Activated CD4-positive, alpha-beta T cell treated with anti-CD3 and anti-CD28 coated beads, Interleukin-10, Interleukin-2, amounts not matched to agents 100 ng/mL and 50 ng/mL, durations not matched to agents 16 hours and 8 hours (primary cell): ENCODE results near the gene DDR2.
A peak's percentile ranks its signal among the peaks of the same experiment; 100 is the strongest.
"Not testable (repeated sequence)": the region's sequence is repeated elsewhere in the genome, so short reads cannot be mapped to it uniquely, and the experiment has no call there.

Experiments used
- DNase-seq: peaks from one replicate; pipeline ENCODE4 v3.0.0-alpha.2; 2020

DDR2 gene

DNA sequence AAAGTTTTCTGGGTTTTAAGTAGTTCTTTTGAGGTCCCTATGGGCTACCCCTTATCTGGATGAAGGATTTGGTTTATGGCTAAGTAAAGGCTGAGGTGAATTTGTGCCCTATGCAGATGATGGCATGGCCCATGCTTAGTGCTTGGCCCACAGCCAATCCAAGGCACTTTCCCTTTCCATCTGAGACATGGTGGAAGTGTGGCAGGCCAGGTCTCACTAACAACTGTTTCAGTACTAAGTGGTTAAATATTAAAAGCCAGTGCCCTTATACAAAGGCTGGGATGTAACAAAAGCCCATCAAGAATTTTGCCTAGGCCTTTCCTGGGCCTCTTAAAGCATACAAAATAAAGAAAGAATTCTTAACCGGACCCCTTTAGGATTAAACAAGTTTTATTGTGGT lies 156.5 kb downstream of the DDR2 start:
- not testable (repeated sequence) for DNase-seq

DNA sequence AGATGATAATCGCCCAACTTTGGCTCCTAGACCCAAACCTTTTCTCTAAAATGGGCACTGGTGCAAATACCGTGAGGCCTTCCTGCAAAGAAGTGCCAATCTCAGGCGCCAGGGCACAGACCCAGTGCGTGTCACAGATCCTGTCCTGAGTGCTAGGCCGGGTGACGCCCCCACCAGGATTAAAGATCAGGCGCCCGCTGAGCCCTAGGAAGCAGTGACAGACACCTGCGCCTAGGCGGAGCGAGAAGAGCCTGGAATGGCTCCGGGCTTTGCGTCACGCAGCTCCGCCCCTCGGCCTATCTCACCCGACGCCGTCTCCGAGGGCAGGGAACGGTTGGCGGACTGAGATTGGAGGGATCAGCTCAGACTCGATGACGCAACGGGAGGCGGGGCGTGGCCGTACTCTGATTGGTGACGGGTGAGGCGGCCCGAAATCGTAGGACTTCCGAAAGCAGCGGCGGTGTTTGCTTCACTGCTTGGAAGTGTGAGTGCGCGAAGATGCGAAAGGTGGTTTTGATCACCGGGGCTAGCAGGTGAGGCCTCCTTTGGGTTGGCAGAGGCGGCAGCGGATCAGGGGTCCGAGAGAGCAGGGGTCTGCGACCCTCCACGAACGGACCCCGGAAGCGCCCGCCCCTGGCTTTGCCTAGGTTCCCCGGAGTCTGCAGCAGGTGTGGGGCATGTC lies 158.2 kb downstream of the DDR2 start, which contains the start of gene HSD17B7:
Gene HSD17B7, plus strand, starts transcription at position 400 of the 682 bp plus-strand sequence. Its CDS starts 99 bp downstream, at position 499.
- peak; percentile 88 for DNase-seq

DNA sequence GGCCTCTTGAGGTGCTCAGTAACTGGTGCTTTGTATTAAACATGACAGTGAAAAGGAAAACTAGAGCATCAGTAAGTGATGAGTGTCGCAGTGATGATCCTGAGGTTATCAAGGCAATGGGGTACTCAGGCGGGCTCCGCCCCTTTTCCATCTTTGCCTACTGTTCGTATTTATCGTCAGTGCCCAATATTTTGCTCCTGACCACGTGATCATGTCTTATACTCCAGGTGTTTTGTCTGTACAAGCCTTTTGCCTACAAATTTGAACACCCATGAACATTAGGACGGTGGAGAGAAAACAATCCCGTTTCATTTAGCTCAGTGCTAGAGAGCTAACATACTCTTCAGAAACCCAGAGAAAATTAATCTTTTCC lies 158.7 kb downstream of the DDR2 start:
- peak; percentile 16 for DNase-seq

DNA sequence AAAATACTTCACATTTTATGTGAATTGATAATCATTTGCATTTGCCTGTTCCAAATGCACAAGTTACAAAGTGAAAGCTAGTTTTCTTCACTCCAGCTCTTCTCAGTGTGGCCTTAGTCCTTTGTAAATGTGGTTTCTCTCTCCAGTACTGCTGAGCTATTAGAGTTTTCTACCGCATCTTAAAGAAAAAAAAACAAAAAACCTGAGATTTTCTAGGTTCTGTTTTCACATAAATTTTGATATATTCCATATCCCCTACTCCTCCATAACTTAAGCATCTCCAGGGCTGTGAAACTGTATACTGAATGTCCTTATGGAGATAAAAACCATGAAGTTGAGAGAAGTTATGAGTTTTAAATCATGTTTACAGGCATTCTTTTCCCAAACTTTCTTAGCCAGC lies 162.0 kb downstream of the DDR2 start:
- DNase-seq: not testable (repeated sequence)

DNA sequence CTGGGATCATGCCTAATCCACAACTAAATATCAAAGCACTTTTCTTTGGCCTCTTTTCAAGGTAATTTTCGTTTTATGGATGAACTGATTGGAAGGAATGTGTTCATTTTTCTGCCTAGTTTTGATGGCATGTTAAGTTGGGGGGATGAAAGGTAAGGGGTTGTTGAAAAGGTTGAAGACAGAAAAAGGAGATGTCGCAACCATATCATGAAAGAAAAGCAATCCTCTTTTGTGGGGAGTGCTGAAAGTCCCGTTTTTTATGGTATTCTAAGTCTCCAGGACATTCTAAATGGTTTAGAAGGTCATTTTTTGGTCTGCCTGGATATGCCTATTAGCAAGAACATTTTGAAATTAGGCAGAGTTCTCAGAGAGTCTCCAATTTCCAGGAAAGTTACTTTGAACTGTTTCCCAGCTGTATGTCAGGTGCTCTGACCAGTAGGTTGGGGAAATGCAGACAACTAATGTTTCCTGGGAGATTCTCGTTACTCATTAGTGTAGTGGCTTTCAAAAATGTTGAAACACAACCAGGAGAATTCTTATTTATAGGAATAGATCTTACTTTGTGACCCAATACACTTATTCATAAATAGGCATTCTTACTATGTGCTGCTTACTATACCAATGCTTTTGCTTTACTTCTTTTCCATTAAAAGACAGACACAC lies 164.5 kb downstream of the DDR2 start:
- DNase-seq: not testable (repeated sequence)

DNA sequence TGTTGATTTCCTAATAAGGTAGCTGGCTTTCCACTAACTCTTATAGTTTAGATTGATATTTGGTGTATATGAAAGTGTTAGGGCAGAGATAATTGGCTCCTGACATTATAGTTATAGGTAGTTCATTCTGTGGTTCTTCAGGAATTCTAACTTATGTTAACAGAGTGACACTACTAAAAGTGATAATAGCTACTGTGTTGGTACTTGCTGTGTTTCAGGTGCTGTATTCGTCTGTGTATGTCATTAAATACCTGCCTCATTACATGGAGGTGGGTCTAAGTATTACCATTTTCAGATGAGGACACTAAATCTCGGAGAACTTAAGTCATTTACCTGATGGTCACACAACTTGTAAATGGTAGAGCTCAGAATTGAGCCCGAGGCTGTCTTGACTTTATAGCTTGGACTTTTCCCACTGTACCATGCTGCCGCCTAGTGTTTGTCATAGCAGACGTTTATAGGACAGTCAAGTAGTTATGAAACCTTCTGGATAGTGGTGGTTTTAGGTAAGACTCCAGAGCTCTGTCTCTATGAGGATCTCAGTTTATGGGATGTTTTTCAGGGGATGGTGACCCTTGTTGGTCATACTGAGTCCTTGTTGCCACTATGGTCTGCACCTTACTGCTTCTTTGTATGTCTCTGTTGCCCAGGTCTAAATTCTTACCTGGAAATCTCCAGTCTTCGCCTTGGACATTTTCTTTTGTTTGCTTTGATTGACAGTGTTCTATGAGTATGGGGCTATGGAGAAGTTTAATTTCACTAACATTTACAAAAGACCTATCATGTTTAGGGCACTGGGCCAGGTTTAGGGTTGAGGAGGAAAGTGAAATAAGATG lies 167.9 kb downstream of the DDR2 start:
- peak; percentile 8 for DNase-seq

DNA sequence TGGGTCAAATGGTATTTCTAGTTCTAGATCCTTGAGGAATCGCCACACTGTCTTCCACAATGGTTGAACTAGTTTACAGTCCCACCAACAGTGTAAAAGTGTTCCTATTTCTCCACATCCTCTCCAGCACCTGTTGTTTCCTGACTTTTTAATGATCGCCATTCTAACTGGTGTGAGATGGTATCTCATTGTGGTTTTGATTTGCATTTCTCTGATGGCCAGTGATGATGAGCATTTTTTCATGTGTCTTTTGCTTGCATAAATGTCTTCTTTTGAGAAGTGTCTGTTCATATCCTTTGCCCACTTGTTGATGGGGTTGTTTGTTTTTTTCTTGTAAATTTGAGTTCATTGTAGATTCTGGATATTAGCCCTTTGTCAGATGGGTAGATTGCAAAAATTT lies 175.2 kb downstream of the DDR2 start:
- not testable (repeated sequence) for DNase-seq

DNA sequence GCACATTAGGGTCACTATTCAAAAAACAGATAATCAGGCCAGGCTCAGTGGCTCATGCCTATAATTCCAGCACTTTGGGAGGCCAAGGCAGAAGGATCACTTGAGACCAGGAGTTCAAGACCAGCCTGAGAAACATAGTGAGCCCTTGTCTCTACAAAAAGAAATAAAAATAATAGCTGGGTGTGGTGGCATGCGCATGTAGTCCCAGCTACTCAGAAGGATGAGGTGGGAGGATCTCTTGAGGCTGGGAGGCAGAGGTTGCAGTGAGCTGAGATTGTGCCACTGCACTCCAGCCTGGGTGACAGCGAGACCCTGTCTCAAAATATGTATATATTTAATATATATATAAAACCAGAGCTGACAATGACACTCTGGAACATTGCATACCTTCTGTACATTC lies 180.1 kb downstream of the DDR2 start:
- not testable (repeated sequence) for DNase-seq

DNA sequence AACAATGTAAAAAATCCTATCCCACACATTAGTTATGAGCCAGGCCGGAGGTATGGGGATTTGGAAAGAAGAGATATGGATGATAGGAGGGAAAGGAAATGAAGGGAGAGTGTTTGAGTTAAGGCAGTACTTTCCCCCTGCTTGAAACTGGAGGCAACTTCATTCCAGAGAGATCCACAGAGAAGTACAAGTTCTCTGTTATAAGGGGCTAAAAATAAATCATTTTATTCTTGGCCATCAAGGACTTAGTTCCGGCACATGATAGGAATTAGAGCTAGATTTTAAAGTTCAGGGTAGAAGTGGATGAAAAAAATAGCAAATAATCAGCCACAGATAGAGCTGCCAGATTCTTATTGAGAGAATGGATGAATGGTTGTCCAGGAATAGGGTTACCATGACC lies 185.9 kb downstream of the DDR2 start:
- not testable (repeated sequence) for DNase-seq

DNA sequence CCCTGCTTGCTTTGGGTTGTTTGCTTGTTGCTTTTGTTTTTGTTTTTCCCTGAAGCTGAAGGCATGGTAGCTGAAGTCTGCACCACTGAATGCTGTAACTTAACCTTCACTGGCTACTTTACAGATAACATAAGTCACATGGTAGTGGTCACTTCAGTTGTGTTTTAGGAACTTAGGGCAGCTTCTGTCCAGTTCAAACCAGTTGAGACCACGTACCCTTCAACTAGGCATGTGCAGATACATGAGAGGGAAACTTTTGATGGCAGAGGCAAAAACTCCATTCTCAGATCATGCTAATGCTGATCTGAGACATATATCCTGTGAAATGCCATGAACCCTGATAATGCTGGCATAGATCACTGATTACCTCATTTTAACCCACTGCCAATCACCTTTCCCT lies 186.4 kb downstream of the DDR2 start:
- DNase-seq: not testable (repeated sequence)

DNA sequence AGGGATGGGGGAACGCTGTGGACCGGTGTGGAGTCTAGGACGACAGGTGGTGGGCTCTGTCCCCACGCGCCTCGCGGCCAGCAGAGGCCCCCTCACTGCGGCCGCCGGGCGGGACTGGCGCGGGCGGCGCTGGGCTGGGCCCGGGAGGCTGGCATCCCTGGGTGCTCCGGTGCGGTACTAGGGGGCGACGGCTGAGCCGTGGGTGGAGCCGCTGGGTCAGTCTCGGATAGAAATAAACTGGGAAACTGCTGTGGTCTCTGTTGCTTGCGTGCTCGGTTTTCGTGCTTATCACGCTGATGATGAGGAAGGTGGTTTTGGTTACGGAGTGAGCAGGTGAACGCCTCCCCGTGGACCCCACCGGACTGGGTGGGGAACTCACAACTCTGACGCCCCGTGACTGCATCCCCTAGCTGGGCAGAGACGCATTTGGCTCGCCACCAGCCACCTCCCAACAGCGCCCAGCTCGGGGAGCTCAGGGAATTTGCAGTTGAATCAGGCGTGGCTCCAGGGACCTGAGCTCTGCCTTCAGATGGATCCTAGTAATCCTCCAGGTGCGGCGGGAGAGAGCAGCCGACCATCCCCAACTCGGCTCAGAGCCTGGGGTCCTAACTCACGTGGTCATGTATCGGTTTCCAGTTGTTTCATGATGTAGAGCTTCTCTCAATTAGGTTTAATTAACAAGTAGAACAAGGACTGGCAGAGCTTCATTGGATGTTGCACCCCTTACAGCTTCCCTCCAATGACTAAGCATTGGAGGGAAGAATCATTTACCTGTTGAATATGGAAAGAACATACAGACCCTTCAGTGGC lies 190.3 kb downstream of the DDR2 start:
- peak; percentile 24 for DNase-seq

DNA sequence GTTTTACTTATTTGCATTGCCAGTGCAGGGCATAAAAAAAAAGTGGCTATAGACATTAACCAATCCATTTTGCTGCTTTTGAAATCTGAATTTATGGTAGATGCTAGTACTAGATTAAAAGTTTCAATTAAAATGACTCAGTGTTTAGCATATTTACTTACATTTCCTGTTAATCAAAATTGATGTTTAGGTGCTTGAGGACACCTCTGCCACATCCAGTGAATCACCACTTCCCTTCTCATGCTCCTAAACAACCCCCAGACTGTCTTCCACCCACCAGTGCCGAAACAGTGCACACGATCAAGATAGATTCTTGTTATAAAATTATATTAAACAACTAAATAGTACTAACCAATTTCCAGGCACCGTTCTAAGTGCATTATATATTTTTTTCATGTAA lies 191.0 kb downstream of the DDR2 start:
- peak; percentile 52 for DNase-seq

DNA sequence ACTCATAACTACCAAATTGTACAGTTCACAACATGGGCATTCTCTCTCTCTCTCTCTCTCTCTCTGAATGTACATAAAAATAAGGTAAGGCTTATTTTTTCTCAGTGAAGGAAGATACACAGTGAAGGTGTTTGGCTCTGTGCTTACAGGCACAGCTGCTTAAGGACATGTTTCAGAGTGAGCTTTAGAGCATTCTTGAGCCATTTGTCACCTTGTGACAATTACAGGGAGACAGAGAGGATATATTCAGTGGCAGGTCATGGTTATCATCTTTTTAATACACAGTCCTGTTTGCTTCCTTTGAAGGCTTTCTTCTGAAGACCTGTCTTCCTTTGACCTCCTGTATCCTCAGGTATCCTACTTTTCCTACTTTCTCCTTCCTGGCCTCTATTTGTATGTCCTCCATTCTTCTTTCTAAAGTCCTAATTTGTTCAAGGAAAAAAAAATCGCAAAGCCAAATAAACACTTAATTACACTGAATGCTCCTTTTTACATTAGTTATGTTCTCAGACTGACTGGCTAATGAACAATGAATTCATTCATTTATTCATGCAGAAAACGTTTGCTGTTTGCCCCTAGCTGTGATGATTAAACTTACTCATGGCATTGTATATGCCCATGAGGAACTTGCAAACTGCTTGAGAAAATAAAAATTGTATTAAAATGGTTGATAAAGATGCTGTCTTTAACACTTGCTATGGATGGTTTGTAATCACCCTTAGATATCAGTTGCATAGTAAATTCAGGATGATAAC lies 191.7 kb downstream of the DDR2 start:
- DNase-seq: no peak

DNA sequence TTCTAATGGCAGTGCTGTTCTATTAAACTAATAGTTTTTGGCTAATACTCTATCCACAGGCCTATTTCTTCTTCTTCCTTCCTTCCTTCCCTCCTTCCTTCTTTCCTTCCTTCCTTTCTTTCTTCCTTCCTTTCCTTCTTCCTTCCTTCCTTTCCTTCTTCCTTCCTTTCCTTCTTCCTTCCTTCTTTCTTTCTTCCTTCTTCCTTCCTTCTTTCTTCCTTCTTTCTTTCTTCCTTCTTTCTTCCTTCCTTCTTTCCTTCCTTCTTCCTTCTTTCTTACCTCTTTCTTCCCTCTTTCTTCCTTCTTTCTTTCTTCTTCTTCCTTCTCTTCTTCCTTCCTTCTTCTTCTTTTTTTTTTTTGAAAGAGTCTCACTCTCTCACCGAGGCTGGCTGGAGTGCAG lies 197.0 kb downstream of the DDR2 start:
- no peak for DNase-seq

DNA sequence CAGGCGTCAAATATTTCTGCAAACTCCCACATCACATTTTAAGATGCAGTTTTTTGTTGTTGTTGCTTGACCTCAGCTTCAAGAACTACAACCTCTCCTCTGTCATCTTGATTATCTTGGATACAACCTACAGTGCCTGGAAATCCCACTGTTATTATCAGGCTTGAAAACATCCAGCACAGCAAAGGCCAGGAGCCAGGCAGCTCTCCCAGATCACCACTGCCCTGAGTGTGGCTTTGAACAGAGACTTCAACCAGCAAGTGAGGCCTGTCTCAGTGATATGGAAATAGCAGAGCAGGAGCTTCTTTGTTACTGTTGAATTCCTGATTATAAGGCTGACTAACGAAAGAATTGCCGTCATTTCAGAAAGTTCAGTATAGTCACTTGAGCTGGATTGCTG lies 200.2 kb downstream of the DDR2 start:
- DNase-seq: no peak

DNA sequence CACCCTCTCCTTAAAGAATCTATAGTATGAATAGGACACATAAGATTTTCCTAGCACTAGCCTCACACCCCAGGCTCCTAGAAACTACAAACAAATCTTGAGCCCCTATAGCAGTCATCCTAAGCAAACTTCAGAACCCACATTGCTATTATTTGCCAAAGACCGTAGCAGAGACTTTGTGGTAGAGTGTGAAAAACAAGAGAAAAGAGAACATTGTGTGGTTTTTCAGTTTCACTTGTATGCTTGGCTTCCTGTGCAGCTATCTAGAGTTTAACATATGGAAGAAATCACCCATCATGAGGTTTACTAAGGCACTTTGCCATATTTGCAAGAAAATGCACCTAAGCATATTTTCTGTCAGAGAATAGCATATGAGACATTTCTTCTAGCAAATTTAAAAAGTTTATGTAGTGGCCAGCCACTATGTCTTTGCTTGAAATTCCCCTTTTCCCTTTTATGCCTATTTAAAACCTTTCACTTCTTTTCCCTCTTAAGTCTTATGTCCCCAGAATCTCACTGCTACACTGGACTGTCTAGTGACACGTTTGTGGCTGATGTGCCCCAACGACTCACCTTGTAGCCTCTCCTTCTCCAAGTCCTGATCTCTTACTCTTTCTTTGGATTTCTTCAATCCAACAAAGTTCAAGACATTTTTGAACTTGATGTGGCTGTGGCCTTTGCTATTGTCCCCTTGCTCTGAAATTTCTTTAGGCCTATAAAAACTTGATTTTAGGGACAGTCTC lies 203.1 kb downstream of the DDR2 start:
- DNase-seq: peak; percentile 84
